NCI-H1417 treated with DMSO at 0.1 percent for 48 hours (cell line): ENCODE data around the gene BIRC7.

Experiments
- DNase-seq: peaks from one replicate; lab custom pipeline; 2025; lab: John Stamatoyannopoulos, UW

The BIRC7 gene

GRCh38 chr20:63281742-63282665 is 46.3 kb downstream of the BIRC7 start:
- no peak for DNase-seq

GRCh38 chr20:63282946-63283345 is 47.2 kb downstream of the BIRC7 start:
- DNase-seq, result no peak

DNA sequence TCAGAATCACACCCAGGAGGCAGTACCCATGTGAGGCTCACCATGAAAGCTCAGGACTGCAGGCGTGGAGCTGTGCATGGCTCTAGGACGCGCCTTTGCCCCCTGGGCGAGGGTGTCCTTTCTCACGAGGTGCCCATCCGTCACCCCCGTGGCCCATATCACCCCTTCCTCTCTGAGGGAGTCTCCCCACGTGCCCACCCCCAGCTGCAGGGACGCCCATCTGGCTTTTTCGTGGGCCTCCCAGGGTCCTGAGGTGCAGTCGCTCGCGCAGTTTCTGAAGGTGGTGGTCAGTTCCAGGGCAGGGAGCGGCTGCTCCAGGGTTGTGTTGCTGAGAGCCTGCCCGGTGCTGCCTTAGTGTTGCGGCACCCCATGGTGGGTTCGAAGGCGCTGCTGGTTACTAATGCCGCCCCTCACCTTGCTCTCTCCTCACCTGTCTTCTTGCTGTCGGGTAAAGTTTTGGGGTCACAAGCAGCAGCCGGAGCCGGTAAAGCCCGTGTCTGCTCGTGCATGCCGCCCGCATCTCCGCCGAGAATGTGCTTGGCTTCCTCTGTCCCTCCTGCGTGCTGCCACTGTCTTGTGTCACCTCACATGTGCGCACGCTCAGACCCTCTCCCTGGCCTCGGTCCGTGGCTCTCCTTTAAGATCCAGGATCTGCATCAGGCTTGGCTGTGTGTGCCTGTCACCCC is 47.8 kb downstream of the BIRC7 start:
- no peak for DNase-seq

- no peak for DNase-seq
Measured at GRCh38 chr20:63284083-63284440, 48.4 kb downstream of the BIRC7 start.

- DNase-seq, result no peak
Measured at GRCh38 chr20:63284544-63284949, 48.8 kb downstream of the BIRC7 start.

GRCh38 chr20:63284981-63285524 is 49.3 kb downstream of the BIRC7 start:
- no peak for DNase-seq

DNA sequence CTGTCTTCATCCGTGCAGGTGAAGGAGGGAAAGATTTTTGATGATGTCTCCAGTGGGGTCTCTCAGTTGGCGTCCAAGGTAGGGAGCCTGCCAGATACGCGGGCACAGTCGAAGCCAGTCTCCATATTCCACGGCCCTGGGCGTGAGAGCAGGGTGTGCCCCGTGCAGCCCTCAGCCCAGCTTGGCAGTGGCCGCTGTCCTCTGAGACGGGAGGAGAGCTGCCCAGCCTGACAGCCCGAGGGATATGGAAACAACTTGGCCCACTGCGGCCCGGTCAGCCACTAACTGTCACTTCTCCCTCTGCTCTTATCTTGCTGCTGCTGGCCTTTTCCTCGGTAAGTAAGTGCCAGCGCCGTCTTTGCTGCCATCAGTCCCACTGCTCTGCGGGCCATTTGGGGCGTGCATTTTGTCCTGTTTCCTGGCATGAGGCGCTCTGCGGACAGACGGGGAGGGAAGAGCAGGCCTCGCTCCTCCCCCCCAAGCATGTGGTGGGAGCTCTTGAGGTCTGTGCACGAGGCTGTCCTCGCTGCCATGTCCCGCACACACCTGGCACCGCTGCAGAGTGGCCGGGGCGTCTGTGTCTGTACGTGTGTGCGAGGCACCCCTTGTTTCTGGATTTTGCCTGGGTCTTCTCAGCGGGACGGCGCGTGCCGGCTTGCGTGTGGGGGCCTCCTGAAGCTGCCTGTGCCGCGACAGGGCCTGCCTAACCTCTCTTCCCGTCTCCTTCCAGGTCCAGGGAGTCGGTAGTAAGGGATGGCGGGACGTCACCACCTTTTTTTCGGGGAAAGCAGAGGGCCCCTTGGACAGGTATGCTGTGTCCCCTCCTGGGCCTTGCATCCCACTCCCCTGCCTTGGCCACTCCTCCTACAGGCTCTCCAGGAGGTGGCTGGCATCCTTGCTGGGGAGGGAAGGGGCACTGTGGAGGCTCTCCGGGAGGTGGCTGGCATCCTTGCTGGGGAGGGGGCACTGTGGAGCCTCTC is 50.2 kb downstream of the BIRC7 start:
- DNase-seq, result no peak

DNA sequence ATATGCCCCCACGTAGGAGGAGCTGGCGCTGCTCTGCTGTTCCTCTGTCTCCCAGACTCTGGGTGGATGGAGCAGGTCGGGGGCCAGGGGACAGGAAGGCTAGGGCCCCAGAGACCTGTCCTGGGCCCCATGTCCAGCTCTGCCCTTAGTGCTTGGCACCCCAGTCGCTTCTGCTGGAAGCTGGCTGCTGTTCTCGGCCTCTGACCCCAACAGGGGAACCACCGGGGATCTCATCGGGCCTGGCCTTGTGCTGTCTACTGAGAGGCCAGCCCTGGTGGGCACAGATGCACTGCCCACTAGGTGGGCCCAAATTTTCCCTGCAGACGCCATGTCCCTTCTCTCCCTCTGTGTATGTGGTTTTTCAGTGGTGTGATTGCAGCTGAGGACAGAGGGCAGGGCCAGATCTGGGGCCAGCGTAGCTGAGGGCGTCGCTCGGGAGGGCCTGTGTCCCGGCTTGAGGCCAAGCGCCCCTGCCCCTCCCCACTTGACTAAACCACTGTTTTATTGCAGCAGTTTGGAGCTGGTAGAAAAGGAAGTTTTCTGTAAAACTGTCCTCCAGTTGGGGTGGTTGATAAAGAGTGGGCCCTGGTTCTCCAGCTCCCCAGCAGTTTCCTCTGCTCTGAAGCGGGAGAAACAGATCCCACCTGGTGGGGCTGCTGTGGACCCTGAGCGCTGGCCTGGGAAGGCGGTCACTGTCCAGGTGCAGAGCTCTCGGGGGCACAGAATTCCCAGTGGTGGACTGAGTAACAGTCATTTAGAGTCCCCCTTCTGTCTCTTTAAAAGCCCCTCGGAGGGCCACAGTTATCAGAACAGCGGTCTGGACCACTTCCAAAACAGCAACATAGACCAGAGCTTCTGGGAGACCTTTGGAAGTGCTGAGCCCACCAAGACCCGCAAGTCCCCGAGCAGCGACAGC is 51.3 kb downstream of the BIRC7 start:
- DNase-seq, result no peak

GRCh38 chr20:63287697-63288580 is 52.2 kb downstream of the BIRC7 start:
- DNase-seq, result no peak

- no peak for DNase-seq
Measured at GRCh38 chr20:63288581-63289251, 53.0 kb downstream of the BIRC7 start.

GRCh38 chr20:63289311-63290135 is 53.8 kb downstream of the BIRC7 start:
- DNase-seq, result no peak
